HEK293 (cell line): ENCODE measurements around the gene POC5.

Experiments used
- GLI2 ChIP-seq: fragments of 450-650 bp; formaldehyde crosslinking; IDR thresholded peaks from 2 replicates; pipeline ENCODE4; 2017; ENCODE audit warnings: missing biosample characterization, missing genetic modification characterization, low read depth, borderline replicate concordance
- GLI4 ChIP-seq: fragments of 450-650 bp; formaldehyde crosslinking; IDR thresholded peaks from 2 replicates; pipeline ENCODE4 v1.5.1; 2016; ENCODE audit warnings: missing biosample characterization, missing genetic modification characterization
- GLIS1 ChIP-seq: fragments of 450-650 bp; formaldehyde crosslinking; IDR thresholded peaks from 2 replicates; pipeline ENCODE4 v1.5.1; 2016; ENCODE audit warnings: missing biosample characterization, missing genetic modification characterization
- MZF1 ChIP-seq: fragments of 450-650 bp; formaldehyde crosslinking; IDR thresholded peaks from 2 replicates; pipeline ENCODE4 v1.5.1; 2017; ENCODE audit warnings: missing biosample characterization, missing genetic modification characterization, borderline replicate concordance
- PATZ1 ChIP-seq: fragments of 450-650 bp; formaldehyde crosslinking; IDR thresholded peaks from 2 replicates; pipeline ENCODE4 v1.5.1; 2016; ENCODE audit warnings: missing biosample characterization, missing genetic modification characterization
- PRDM10 ChIP-seq: fragments of 450-650 bp; formaldehyde crosslinking; IDR thresholded peaks from 2 replicates; pipeline ENCODE4 v1.5.1; 2016; ENCODE audit warnings: missing biosample characterization, missing genetic modification characterization
- PRDM4 ChIP-seq: fragments of 450-650 bp; formaldehyde crosslinking; IDR thresholded peaks from 2 replicates; pipeline ENCODE4 v1.5.1; 2017; ENCODE audit warnings: missing biosample characterization, missing genetic modification characterization
- SP7 ChIP-seq: fragments of 450-650 bp; formaldehyde crosslinking; IDR thresholded peaks from 2 replicates; pipeline ENCODE4 v1.5.1; 2016; ENCODE audit warnings: missing biosample characterization, missing genetic modification characterization
- TRIM28 ChIP-seq: IDR thresholded peaks from 2 replicates; pipeline ENCODE4 v1.6.1; 2011; ENCODE audit warnings: low read length, control low read depth, borderline replicate concordance
- YY2 ChIP-seq: fragments of 450-650 bp; formaldehyde crosslinking; IDR thresholded peaks from 2 replicates; pipeline ENCODE4 v1.5.1; 2016; ENCODE audit warnings: missing biosample characterization, missing genetic modification characterization
- ZBTB49 ChIP-seq: fragments of 450-650 bp; formaldehyde crosslinking; IDR thresholded peaks from 2 replicates; pipeline ENCODE4 v1.5.1; 2016; ENCODE audit warnings: missing biosample characterization, missing genetic modification characterization, low read depth
- ZFP41 ChIP-seq: fragments of 450-650 bp; formaldehyde crosslinking; IDR thresholded peaks from 2 replicates; pipeline ENCODE4 v1.5.1; 2016; ENCODE audit warnings: missing biosample characterization, missing genetic modification characterization, borderline replicate concordance
- ZNF10 ChIP-seq: fragments of 450-650 bp; formaldehyde crosslinking; IDR thresholded peaks from 2 replicates; pipeline ENCODE4 v1.5.1; 2017; ENCODE audit warnings: missing biosample characterization, missing genetic modification characterization
- ZNF138 ChIP-seq: fragments of 450-650 bp; formaldehyde crosslinking; IDR thresholded peaks from 2 replicates; pipeline ENCODE4 v1.5.1; 2016; ENCODE audit warnings: missing biosample characterization, missing genetic modification characterization, borderline replicate concordance
- ZNF266 ChIP-seq: fragments of 450-650 bp; formaldehyde crosslinking; IDR thresholded peaks from 2 replicates; pipeline ENCODE4 v1.5.1; 2016; ENCODE audit warnings: missing biosample characterization, missing genetic modification characterization, low read depth
- ZNF292 ChIP-seq: fragments of 450-650 bp; formaldehyde crosslinking; IDR thresholded peaks from 2 replicates; pipeline ENCODE4 v1.5.1; 2016; ENCODE audit warnings: low read depth, missing biosample characterization, missing genetic modification characterization, borderline replicate concordance
- ZNF394 ChIP-seq: fragments of 450-650 bp; formaldehyde crosslinking; IDR thresholded peaks from 2 replicates; pipeline ENCODE4 v1.5.1; 2016; ENCODE audit warnings: missing biosample characterization, missing genetic modification characterization, mild to moderate bottlenecking, moderate library complexity, borderline replicate concordance
- ZNF548 ChIP-seq: fragments of 450-650 bp; formaldehyde crosslinking; IDR thresholded peaks from 2 replicates; pipeline ENCODE4 v1.5.1; 2016; ENCODE audit warnings: missing biosample characterization, missing genetic modification characterization
- ZNF561 ChIP-seq: fragments of 450-650 bp; IDR thresholded peaks from 2 replicates; pipeline ENCODE4 v1.5.1; 2018; ENCODE audit warnings: missing biosample characterization, missing genetic modification characterization, borderline replicate concordance
- ZNF580 ChIP-seq: fragments of 450-650 bp; formaldehyde crosslinking; IDR thresholded peaks from 2 replicates; pipeline ENCODE4 v1.5.1; 2016; ENCODE audit warnings: missing biosample characterization, missing genetic modification characterization
- ZNF600 ChIP-seq: fragments of 450-650 bp; formaldehyde crosslinking; IDR thresholded peaks from 2 replicates; pipeline ENCODE4 v1.5.1; 2016; ENCODE audit warnings: missing biosample characterization, missing genetic modification characterization
- ZNF664 ChIP-seq: fragments of 450-650 bp; formaldehyde crosslinking; IDR thresholded peaks from 2 replicates; pipeline ENCODE4 v1.5.1; 2016; ENCODE audit warnings: missing biosample characterization, missing genetic modification characterization
- ZNF777 ChIP-seq: fragments of 450-650 bp; formaldehyde crosslinking; IDR thresholded peaks from 2 replicates; pipeline ENCODE4 v1.5.1; 2017; ENCODE audit warnings: missing biosample characterization, missing genetic modification characterization, borderline replicate concordance
- ZNF791 ChIP-seq: fragments of 450-650 bp; formaldehyde crosslinking; IDR thresholded peaks from 2 replicates; pipeline ENCODE4 v1.5.1; 2016; ENCODE audit warnings: missing biosample characterization, missing genetic modification characterization
- ZNF830 ChIP-seq: fragments of 450-650 bp; IDR thresholded peaks from 2 replicates; pipeline ENCODE4 v1.5.0; 2018; ENCODE audit warnings: missing biosample characterization, missing genetic modification characterization, low read depth, mild to moderate bottlenecking, moderate library complexity
- ZNF843 ChIP-seq: fragments of 450-650 bp; formaldehyde crosslinking; IDR thresholded peaks from 2 replicates; pipeline ENCODE4 v1.5.1; 2016; ENCODE audit warnings: missing biosample characterization, missing genetic modification characterization
- ZSCAN30 ChIP-seq: fragments of 450-650 bp; IDR thresholded peaks from 2 replicates; pipeline ENCODE4 v1.5.1; 2018; ENCODE audit warnings: missing biosample characterization, mild to moderate bottlenecking, missing genetic modification characterization, moderate library complexity

Gene POC5

GRCh38 chr5:75717082-75717922, at the start of gene POC5 (continued):
- TF ChIP-seq YY2 (tag by site-specific recombination), result no peak
- no peak for TF ChIP-seq ZBTB49
- no peak for TF ChIP-seq TRIM28
- TF ChIP-seq ZNF600 (tag by site-specific recombination), result peak; percentile 95
- TF ChIP-seq ZNF830, result no peak
- TF ChIP-seq ZNF777, result no peak; the same call in 1 of the 2 replicates
- TF ChIP-seq ZNF548, result no peak
- TF ChIP-seq GLIS1 (tag by site-specific recombination), result no peak; the same call in 1 of the 2 replicates
- TF ChIP-seq MZF1 (tag by site-specific recombination), result peak; percentile 75; the same call in 1 of the 2 replicates
- no peak for TF ChIP-seq ZNF664 (tag by site-specific recombination)
- TF ChIP-seq ZFP41, result no peak
- peak; percentile 68 for TF ChIP-seq PATZ1 (tag by site-specific recombination)
- TF ChIP-seq GLI4 (tag by site-specific recombination), result no peak
- TF ChIP-seq ZNF791 (tag by site-specific recombination), result no peak
- TF ChIP-seq ZNF561 (tag by site-specific recombination), result peak; percentile 92
- TF ChIP-seq ZNF843 (tag by site-specific recombination), result 0 out of 2 replicates have a peak, but pooled peaks have one; percentile 57
- TF ChIP-seq PRDM10 (tag by site-specific recombination), result peak; percentile 38; the same call in 1 of the 2 replicates
- no peak for TF ChIP-seq ZNF138 (tag by site-specific recombination)
- TF ChIP-seq ZNF266 (tag by site-specific recombination), result no peak
- TF ChIP-seq ZSCAN30 (tag by site-specific recombination), result 0 out of 2 replicates have a peak, but pooled peaks have one; percentile 37
- TF ChIP-seq ZNF292 (tag by site-specific recombination), result no peak
- TF ChIP-seq SP7, result peak; percentile 85
- TF ChIP-seq ZNF10 (tag by site-specific recombination), result no peak
- peak; percentile 90 for TF ChIP-seq ZNF580
- TF ChIP-seq PRDM4, result peak; percentile 85
- no peak for TF ChIP-seq GLI2 (tag by site-specific recombination)
- TF ChIP-seq ZNF394 (tag by site-specific recombination), result peak; percentile 32; the same call in 1 of the 2 replicates
